Activated CD8-positive, alpha-beta T cell treated with anti-CD3 and anti-CD28 coated beads for 36 hours (primary cell): ENCODE results near the gene MYH7B. TPM values are rescaled to one million over a fixed set of nuclear protein-coding genes. Genes with fewer than 3 reads are reported as not detected.

Source experiments
- ATAC-seq: fragments of 200-7000 bp; cut with Tn5 transposase; one replicate; pipeline ENCODE4 v1.10.0; 2021; ENCODE audit warnings: mild to moderate bottlenecking, moderate library complexity
- CTCF ChIA-PET: fragments of 350-600 bp; sonication (Branson Sonifier 250); formaldehyde crosslinking; loops from one replicate; lab custom pipeline; 2021; ENCODE audit warnings: antibody characterized with exemption; lab: Charles Lee
- POLR2A ChIA-PET: fragments of 350-600 bp; sonication (Branson Sonifier 250); formaldehyde crosslinking; loops from one replicate; lab custom pipeline; 2021; ENCODE audit warnings: antibody characterized with exemption; lab: Charles Lee
- DNase-seq: peaks from one replicate; pipeline ENCODE4 v3.0.0-alpha.2; 2020
- H3K27ac Mint-ChIP-seq: one replicate; pipeline ENCODE4 v1.8.0; 2021; ENCODE audit warnings: mild to moderate bottlenecking, mixed read lengths
- H3K27me3 Mint-ChIP-seq: one replicate; pipeline ENCODE4 v1.8.0; 2021; ENCODE audit warnings: mixed read lengths
- H3K36me3 Mint-ChIP-seq: one replicate; pipeline ENCODE4 v1.8.0; 2021; ENCODE audit warnings: low read depth, mixed read lengths
- H3K4me1 Mint-ChIP-seq: one replicate; pipeline ENCODE4 v1.8.0; 2021; ENCODE audit warnings: low read depth, mixed read lengths
- H3K4me3 Mint-ChIP-seq: one replicate; pipeline ENCODE4 v1.8.0; 2021; ENCODE audit warnings: mild to moderate bottlenecking, moderate library complexity, mixed read lengths
- H3K9me3 Mint-ChIP-seq: one replicate; pipeline ENCODE4 v1.8.0; 2021; ENCODE audit warnings: mixed read lengths
- intact Hi-C: fragments of 100-400 bp; cut with micrococcal nuclease; formaldehyde crosslinking; loops from one replicate; pipeline ENCODE4 v1.10.0; 2022
- total RNA-seq, 2 experiments: library from RNA; stranded (reverse); gene quantifications; one replicate each; pipeline ENCODE4 v1.2.3, GENCODE V29; 2021
- TF ChIP-seq, protein P1 (sequence below): fragments of 200-600 bp; IDR thresholded peaks from one replicate; pipeline ENCODE4 v1.8.0; 2022; ENCODE audit warnings: antibody characterized with exemption, mild to moderate bottlenecking

The MYH7B gene
- total RNA-seq, 2 experiments from 2014 or later: 0.22 to 0.38 TPM

DNA sequence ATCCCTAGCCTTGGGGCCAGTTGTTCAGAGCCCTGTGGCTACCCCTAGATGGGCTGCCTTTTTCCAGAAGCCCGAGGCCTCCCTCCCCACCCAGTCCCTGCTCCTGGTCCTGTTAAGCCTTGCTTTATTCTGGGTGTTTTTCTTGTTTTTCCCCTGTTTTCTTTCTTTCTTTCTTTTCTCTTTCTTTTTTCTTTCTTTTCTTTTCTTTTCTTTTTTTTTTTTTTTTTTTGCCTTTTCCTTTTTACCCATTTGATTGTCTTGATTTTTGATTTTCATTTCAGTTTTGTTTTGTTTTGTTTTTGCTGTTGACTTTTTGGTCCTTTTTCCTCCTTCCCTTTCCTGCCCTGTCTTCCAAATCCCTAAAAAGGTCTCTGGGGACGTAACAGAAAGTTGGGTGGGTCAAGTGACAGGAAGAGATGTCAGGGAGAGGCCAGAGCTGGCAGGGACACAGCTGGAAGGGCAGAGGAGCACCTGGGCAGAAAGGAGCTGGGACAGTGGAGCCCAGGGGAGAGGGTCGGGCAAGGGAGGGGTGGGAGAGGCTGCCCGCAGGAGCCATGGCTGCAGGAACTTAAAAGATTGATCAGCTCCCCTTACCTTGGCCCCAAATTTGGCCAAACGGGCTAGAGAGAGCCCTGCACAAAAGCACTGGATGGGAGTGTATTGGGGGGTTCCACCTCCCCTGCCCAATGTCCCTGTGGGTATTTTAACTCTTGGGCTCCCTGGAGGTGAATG is 27.6 kb downstream of the MYH7B start:
- no peak for DNase-seq
- Mint-ChIP-seq H3K36me3 (no peaks in the 10 kb centered on the region), H3K27me3 (peaks cover 14% of the 10 kb centered on the region), H3K4me3 (no peak overlapping the region), H3K27ac (no peak overlapping the region), H3K9me3 (no peaks in the 10 kb centered on the region), H3K4me1 (no peaks in the 10 kb centered on the region)
- ChIA-PET POLR2A (no interaction called here), CTCF (no interaction called here)
- ATAC-seq: no peak
- intact Hi-C loops: no loop called here
- TF ChIP-seq, protein P1, sequence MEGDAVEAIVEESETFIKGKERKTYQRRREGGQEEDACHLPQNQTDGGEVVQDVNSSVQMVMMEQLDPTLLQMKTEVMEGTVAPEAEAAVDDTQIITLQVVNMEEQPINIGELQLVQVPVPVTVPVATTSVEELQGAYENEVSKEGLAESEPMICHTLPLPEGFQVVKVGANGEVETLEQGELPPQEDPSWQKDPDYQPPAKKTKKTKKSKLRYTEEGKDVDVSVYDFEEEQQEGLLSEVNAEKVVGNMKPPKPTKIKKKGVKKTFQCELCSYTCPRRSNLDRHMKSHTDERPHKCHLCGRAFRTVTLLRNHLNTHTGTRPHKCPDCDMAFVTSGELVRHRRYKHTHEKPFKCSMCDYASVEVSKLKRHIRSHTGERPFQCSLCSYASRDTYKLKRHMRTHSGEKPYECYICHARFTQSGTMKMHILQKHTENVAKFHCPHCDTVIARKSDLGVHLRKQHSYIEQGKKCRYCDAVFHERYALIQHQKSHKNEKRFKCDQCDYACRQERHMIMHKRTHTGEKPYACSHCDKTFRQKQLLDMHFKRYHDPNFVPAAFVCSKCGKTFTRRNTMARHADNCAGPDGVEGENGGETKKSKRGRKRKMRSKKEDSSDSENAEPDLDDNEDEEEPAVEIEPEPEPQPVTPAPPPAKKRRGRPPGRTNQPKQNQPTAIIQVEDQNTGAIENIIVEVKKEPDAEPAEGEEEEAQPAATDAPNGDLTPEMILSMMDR: no peak

DNA sequence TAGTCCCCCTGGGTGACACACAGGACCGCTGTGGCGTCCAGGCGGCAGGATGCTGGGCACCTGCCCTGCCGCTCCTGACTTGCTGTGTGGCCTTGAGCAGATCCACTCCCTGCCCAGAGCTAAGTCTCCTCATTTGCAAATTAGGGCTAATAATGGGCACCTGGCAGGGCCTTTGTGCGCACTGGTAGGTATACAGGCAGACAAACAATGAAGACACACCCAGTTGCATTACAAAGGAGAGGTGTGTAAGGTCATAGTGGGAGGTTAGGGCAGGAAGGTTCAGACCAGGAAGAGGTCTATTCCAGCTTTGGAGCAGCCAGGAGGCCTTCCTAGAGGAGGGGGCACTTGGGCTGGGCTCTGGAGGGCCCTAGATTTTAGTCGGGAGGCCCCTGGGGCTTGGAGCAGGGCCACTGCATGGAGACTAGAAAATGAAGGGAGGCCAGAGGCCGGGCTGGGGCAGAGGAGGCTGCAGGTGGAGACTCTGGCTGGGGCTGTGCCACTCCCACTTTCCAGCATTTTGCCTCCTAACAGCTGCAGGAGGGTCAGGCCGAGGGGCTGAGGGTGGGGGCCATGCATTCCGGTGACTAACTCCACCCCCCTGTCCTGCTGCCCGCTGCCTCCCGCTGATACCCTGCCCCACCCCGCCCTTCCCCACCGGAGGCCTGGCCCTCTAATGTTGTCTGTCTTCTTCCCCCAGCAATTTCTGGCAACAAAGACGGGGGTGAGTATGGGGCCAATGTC is 28.5 kb downstream of the MYH7B start:
- TF ChIP-seq, protein P1: no peak
- no peaks in the 10 kb centered on the region for H3K4me1 Mint-ChIP-seq
- intact Hi-C loops: no loop called here
- ATAC-seq: no peak
- CTCF ChIA-PET: interaction anchor here (1.2 kb wide), 1 partner anchor 109 kb away, joined by 3 read pairs; no protein-coding TSS in a partner anchor
- no peak overlapping the region for H3K27ac Mint-ChIP-seq
- no peak overlapping the region for H3K4me3 Mint-ChIP-seq
- peaks cover 14% of the 10 kb centered on the region for H3K27me3 Mint-ChIP-seq
- no peak for DNase-seq
- POLR2A ChIA-PET: no interaction called here
- no peaks in the 10 kb centered on the region for H3K36me3 Mint-ChIP-seq
- no peaks in the 10 kb centered on the region for H3K9me3 Mint-ChIP-seq

DNA sequence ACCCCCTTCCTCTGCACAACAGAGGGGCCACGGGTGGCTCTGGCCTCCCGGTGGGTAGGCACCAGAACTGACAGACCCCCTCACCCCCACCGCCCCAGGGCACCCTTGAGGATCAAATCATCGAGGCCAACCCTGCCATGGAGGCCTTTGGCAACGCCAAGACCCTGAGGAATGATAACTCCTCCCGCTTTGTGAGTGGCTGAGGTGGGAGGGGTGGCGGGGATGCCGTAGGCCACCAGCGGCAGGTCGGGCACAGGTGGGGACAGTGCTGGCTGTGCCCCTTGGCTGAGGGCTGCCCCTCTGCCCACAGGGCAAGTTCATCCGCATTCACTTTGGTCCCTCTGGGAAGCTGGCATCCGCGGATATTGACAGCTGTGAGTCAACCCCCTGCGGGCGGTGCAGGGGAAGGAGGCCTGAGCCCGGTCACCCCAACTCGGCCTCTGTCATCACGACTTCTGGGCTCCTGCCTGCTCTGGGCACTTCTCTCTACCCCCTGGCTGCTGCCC is 29.1 kb downstream of the MYH7B start:
- Mint-ChIP-seq H3K9me3 (no peaks in the 10 kb centered on the region), H3K36me3 (no peaks in the 10 kb centered on the region), H3K27ac (no peak overlapping the region), H3K4me1 (no peaks in the 10 kb centered on the region), H3K4me3 (no peak overlapping the region), H3K27me3 (peaks cover 14% of the 10 kb centered on the region)
- POLR2A ChIA-PET: no interaction called here
- DNase-seq (no peak), ATAC-seq (no peak)
- CTCF ChIA-PET: interaction anchor here (1.2 kb wide), 1 partner anchor 109 kb away, joined by 3 read pairs; no protein-coding TSS in a partner anchor
- TF ChIP-seq, protein P1: no peak
- intact Hi-C loops: no loop called here

DNA sequence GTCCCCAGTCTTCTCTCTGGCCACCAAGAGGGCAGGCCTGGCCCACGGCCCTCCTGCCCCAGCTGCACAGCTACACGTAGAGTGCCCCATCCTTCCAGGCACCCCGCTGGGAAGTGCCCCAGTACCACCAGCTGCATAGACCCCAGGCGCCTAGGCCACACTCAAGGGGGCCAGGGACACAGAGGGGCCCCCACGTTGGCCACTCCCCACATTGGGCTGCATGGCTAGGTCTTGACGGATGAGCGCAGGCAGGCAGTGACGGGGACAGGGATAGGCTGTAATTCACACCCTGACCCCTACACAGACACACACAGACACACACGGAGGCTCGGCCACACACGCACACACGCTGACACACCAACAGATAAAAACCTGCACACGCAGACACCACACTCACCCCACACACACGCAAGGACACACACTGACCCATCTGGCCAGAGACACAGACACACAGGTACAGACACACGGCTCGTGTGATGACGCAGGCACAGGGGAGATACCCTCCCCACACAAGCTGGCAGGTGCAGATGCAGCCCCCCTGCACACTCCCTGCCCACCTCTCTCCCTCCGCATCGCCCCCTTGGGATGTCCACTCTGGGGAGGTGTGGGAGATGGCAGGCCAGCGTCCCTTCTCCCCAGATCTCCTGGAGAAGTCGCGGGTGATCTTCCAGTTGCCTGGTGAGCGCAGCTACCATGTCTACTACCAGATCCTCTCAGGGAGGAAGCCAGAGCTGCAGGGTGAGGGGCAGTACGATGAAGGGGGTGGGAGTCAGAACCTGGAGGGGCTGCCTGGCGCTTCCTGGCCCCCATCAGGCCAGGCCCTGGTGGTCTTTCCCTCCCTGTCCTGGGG is 30.0 kb downstream of the MYH7B start:
- ATAC-seq (no peak), DNase-seq (no peak)
- H3K27me3 Mint-ChIP-seq: peaks cover 14% of the 10 kb centered on the region
- no peaks in the 10 kb centered on the region for H3K4me1 Mint-ChIP-seq
- TF ChIP-seq, protein P1: no peak
- H3K9me3 Mint-ChIP-seq: no peaks in the 10 kb centered on the region
- CTCF ChIA-PET: interaction anchor here (1.2 kb wide), 1 partner anchor 110 kb away, joined by 3 read pairs; no protein-coding TSS in a partner anchor
- no peaks in the 10 kb centered on the region for H3K36me3 Mint-ChIP-seq
- no peak overlapping the region for H3K27ac Mint-ChIP-seq
- intact Hi-C loops: no loop called here
- POLR2A ChIA-PET: no interaction called here
- H3K4me3 Mint-ChIP-seq: no peak overlapping the region
